HEK293 (cell line): ENCODE results near the gene LTBP1.

ENCODE experiments used
- CTCF ChIA-PET: fragments of 350-600 bp; formaldehyde crosslinking; extraction: SDS; loops from one replicate; lab custom pipeline; 2021; ENCODE audit warnings: antibody characterized with exemption; lab: Yijun Ruan, JAX
- POLR2A ChIA-PET: fragments of 300-600 bp; formaldehyde crosslinking; extraction: SDS; loops from one replicate; lab custom pipeline; 2020; ENCODE audit warnings: antibody characterized with exemption, inconsistent platforms; lab: Yijun Ruan, JAX
- H3K27ac ChIP-seq: fragments of 200-500 bp; sonication (Bioruptor generic); 2 replicates; pipeline ENCODE4 v1.5.1; 2014; ENCODE audit warnings: low read depth, low read length, control low read depth, inconsistent platforms; ENCODE audit errors: extremely low read depth
- H3K36me3 ChIP-seq, 2 experiments: fragments of 200-500 bp in 1 of 2; sonication (Bioruptor generic) in 1 of 2; 1 replicate in 1 of 2; 2 replicates in 1 of 2; pipeline ENCODE4 v1.5.1; 2014 to 2017; ENCODE audit warnings: inconsistent platforms in 2 of 2, low read length in 2 of 2; ENCODE audit not compliant: control insufficient read depth in 2 of 2, insufficient read depth in 1 of 2
- H3K4me1 ChIP-seq: fragments of 200-500 bp; sonication (Bioruptor generic); 2 replicates; pipeline ENCODE4 v1.5.1; 2014; ENCODE audit warnings: mild to moderate bottlenecking, low read length, inconsistent platforms; ENCODE audit not compliant: control insufficient read depth, insufficient read depth
- H3K4me3 ChIP-seq: 2 replicates; pipeline ENCODE4 v1.5.1; 2011; ENCODE audit warnings: low read depth, mild to moderate bottlenecking, control low read depth, low read length, moderate library complexity
- H3K9me3 ChIP-seq: fragments of 200-500 bp; sonication (Bioruptor generic); 2 replicates; pipeline ENCODE4 v1.5.1; 2014; ENCODE audit warnings: low read depth, low read length, inconsistent platforms; ENCODE audit not compliant: control insufficient read depth, insufficient read depth
- BCL11A ChIP-seq: fragments of 450-650 bp; formaldehyde crosslinking; IDR thresholded peaks from 2 replicates; pipeline ENCODE4 v1.5.1; 2016; ENCODE audit warnings: low read depth, missing biosample characterization, missing genetic modification characterization
- BCL6B ChIP-seq: fragments of 450-650 bp; formaldehyde crosslinking; IDR thresholded peaks from 2 replicates; pipeline ENCODE4 v1.5.1; 2017; ENCODE audit warnings: missing biosample characterization, missing genetic modification characterization
- PRDM1 ChIP-seq: fragments of 450-650 bp; formaldehyde crosslinking; IDR thresholded peaks from 2 replicates; pipeline ENCODE4; 2016; ENCODE audit warnings: missing biosample characterization, missing genetic modification characterization
- SP3 ChIP-seq: fragments of 450-650 bp; formaldehyde crosslinking; IDR thresholded peaks from 2 replicates; pipeline ENCODE4 v1.5.1; 2016; ENCODE audit warnings: missing biosample characterization, missing genetic modification characterization
- ZNF10 ChIP-seq: fragments of 450-650 bp; formaldehyde crosslinking; IDR thresholded peaks from 2 replicates; pipeline ENCODE4 v1.5.1; 2017; ENCODE audit warnings: missing biosample characterization, missing genetic modification characterization
- ZNF138 ChIP-seq: fragments of 450-650 bp; formaldehyde crosslinking; IDR thresholded peaks from 2 replicates; pipeline ENCODE4 v1.5.1; 2016; ENCODE audit warnings: missing biosample characterization, missing genetic modification characterization, borderline replicate concordance
- ZNF174 ChIP-seq: fragments of 450-650 bp; formaldehyde crosslinking; IDR thresholded peaks from 2 replicates; pipeline ENCODE4 v1.5.0; 2017; ENCODE audit warnings: missing biosample characterization, mild to moderate bottlenecking, missing genetic modification characterization
- ZNF311 ChIP-seq: fragments of 450-650 bp; formaldehyde crosslinking; IDR thresholded peaks from 2 replicates; pipeline ENCODE4 v1.5.1; 2017; ENCODE audit warnings: missing biosample characterization, missing genetic modification characterization, borderline replicate concordance
- ZNF341 ChIP-seq: fragments of 450-650 bp; formaldehyde crosslinking; IDR thresholded peaks from 2 replicates; pipeline ENCODE4; 2016; ENCODE audit warnings: low read depth, missing biosample characterization, missing genetic modification characterization
- ZNF433 ChIP-seq: fragments of 450-650 bp; formaldehyde crosslinking; IDR thresholded peaks from 2 replicates; pipeline ENCODE4 v1.5.1; 2016; ENCODE audit warnings: missing biosample characterization, missing genetic modification characterization, low read depth
- ZNF544 ChIP-seq: fragments of 450-650 bp; formaldehyde crosslinking; IDR thresholded peaks from 2 replicates; pipeline ENCODE4 v1.5.0; 2017; ENCODE audit warnings: missing biosample characterization, missing genetic modification characterization
- ZNF639 ChIP-seq: fragments of 450-650 bp; formaldehyde crosslinking; IDR thresholded peaks from 2 replicates; pipeline ENCODE4 v1.5.1; 2016; ENCODE audit warnings: missing biosample characterization, missing genetic modification characterization
- ZNF692 ChIP-seq: fragments of 450-650 bp; formaldehyde crosslinking; IDR thresholded peaks from 2 replicates; pipeline ENCODE4 v1.5.1; 2016; ENCODE audit warnings: missing biosample characterization, missing genetic modification characterization
- ZNF830 ChIP-seq: fragments of 450-650 bp; IDR thresholded peaks from 2 replicates; pipeline ENCODE4 v1.5.0; 2018; ENCODE audit warnings: missing biosample characterization, missing genetic modification characterization, low read depth, mild to moderate bottlenecking, moderate library complexity
- ZSCAN5A ChIP-seq: fragments of 450-650 bp; formaldehyde crosslinking; IDR thresholded peaks from 2 replicates; pipeline ENCODE4 v1.5.1; 2016; ENCODE audit warnings: missing biosample characterization, missing genetic modification characterization
- TF ChIP-seq, protein P1 (sequence below): fragments of 450-650 bp; formaldehyde crosslinking; IDR thresholded peaks from 2 replicates; pipeline ENCODE4 v1.5.1; 2017; ENCODE audit warnings: missing biosample characterization, missing genetic modification characterization
- TF ChIP-seq, protein P2 (sequence below): IDR thresholded peaks from 2 replicates; pipeline ENCODE4 v1.6.1; 2011; ENCODE audit warnings: mild to moderate bottlenecking, low read depth, low read length, borderline replicate concordance
- TF ChIP-seq, protein P3 (sequence below): fragments of 450-650 bp; formaldehyde crosslinking; IDR thresholded peaks from 2 replicates; pipeline ENCODE4 v1.5.1; 2016; ENCODE audit warnings: missing biosample characterization, missing genetic modification characterization

Gene LTBP1

GRCh38 chr2:33350632-33351031 lies 403.9 kb downstream of the LTBP1 start:
- H3K36me3 ChIP-seq, result peaks cover 0 to 4% of the 10 kb centered on the region in 2 experiments; a peak in 2 of 3 replicates
- no peak for TF ChIP-seq ZNF433 (tag by site-specific recombination)
- TF ChIP-seq, protein P1, sequence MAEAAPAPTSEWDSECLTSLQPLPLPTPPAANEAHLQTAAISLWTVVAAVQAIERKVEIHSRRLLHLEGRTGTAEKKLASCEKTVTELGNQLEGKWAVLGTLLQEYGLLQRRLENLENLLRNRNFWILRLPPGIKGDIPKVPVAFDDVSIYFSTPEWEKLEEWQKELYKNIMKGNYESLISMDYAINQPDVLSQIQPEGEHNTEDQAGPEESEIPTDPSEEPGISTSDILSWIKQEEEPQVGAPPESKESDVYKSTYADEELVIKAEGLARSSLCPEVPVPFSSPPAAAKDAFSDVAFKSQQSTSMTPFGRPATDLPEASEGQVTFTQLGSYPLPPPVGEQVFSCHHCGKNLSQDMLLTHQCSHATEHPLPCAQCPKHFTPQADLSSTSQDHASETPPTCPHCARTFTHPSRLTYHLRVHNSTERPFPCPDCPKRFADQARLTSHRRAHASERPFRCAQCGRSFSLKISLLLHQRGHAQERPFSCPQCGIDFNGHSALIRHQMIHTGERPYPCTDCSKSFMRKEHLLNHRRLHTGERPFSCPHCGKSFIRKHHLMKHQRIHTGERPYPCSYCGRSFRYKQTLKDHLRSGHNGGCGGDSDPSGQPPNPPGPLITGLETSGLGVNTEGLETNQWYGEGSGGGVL, result no peak
- TF ChIP-seq ZNF830 (tag by site-specific recombination), result no peak
- TF ChIP-seq PRDM1 (tag by site-specific recombination), result no peak
- no peak for TF ChIP-seq ZNF639
- no peak for TF ChIP-seq BCL6B (tag by site-specific recombination)
- TF ChIP-seq ZNF692, result no peak
- TF ChIP-seq ZSCAN5A (tag by site-specific recombination), result no peak
- TF ChIP-seq BCL11A, result no peak
- TF ChIP-seq ZNF174 (tag by site-specific recombination), result no peak
- no peak for TF ChIP-seq ZNF544 (tag by site-specific recombination)
- TF ChIP-seq, protein P2, sequence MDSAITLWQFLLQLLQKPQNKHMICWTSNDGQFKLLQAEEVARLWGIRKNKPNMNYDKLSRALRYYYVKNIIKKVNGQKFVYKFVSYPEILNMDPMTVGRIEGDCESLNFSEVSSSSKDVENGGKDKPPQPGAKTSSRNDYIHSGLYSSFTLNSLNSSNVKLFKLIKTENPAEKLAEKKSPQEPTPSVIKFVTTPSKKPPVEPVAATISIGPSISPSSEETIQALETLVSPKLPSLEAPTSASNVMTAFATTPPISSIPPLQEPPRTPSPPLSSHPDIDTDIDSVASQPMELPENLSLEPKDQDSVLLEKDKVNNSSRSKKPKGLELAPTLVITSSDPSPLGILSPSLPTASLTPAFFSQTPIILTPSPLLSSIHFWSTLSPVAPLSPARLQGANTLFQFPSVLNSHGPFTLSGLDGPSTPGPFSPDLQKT, result no peak
- TF ChIP-seq ZNF311, result no peak
- TF ChIP-seq SP3 (tag by site-specific recombination), result no peak
- no peak for TF ChIP-seq ZNF341 (tag by site-specific recombination)
- TF ChIP-seq, protein P3, sequence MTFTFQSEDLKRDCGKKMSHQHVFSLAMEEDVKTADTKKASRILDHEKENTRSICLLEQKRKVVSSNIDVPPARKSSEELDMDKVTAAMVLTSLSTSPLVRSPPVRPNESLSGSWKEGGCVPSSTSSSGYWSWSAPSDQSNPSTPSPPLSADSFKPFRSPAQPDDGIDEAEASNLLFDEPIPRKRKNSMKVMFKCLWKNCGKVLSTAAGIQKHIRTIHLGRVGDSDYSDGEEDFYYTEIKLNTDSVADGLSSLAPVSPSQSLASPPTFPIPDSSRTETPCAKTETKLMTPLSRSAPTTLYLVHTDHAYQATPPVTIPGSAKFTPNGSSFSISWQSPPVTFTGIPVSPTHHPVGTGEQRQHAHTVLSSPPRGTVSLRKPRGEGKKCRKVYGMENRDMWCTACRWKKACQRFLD, result no peak
- no peak for TF ChIP-seq ZNF10 (tag by site-specific recombination)
- no peak for TF ChIP-seq ZNF138
- TF ChIP-seq, all 188 proteins: peak for 0
- ChIA-PET CTCF (interaction anchor here (0.7 kb wide), 1 partner anchor 22 kb away, joined by 3 read pairs; no protein-coding TSS in a partner anchor), POLR2A (no interaction called here)
- Histone ChIP-seq H3K27ac (no peak overlapping the region), H3K4me3 (no peak overlapping the region), H3K4me1 (no peaks in the 10 kb centered on the region), H3K9me3 (no peaks in the 10 kb centered on the region)
